Cardiac muscle cell (in vitro differentiated cells and primary cell): ENCODE data around the gene SLC16A1. TPM values are rescaled to one million over a fixed set of nuclear protein-coding genes. Genes with fewer than 3 reads are reported as not detected.

Source experiments
- DNase-seq, 2 donors: peaks; one replicate each; pipeline versions ENCODE4 v3.0.0 to v3.0.0-alpha.2; 2010 to 2017; ENCODE audit warnings: low read depth in 1 of 2, low spot score in 1 of 2
- H3K27ac ChIP-seq: fragments of 200-600 bp; sonication (generic); 2 replicates; pipeline ENCODE4 v1.5.1; 2016
- H3K27me3 ChIP-seq: fragments of 200-600 bp; sonication (generic); 2 replicates; pipeline ENCODE4 v1.6.0; 2016; ENCODE audit warnings: control low read depth
- H3K36me3 ChIP-seq: fragments of 200-600 bp; sonication (generic); 2 replicates; pipeline ENCODE4 v1.5.1; 2016; ENCODE audit warnings: control low read depth
- H3K4me1 ChIP-seq: fragments of 200-600 bp; sonication (generic); 2 replicates; pipeline ENCODE4 v1.8.1; 2017; ENCODE audit warnings: low read depth, mild to moderate bottlenecking, mixed run types
- H3K4me3 ChIP-seq: fragments of 200-600 bp; sonication (generic); 2 replicates; pipeline ENCODE4 v1.5.1; 2016; ENCODE audit warnings: mild to moderate bottlenecking
- H3K9me3 ChIP-seq: fragments of 200-600 bp; sonication (generic); 2 replicates; pipeline ENCODE4 v1.5.1; 2017; ENCODE audit warnings: low read depth, mild to moderate bottlenecking, control low read depth
- polyA plus RNA-seq: library from polyadenylated mRNA; unstranded; fragments of >200 nt; fragmentation: Nextera tagmentation; extraction: Ambion mirVana; gene quantifications from 2 replicates; pipeline ENCODE4 v1.2.1, GENCODE V29; 2016
- total RNA-seq: library from RNA; depleted of rRNA; stranded (reverse); fragments of >200 nt; gene quantifications from 2 replicates; pipeline ENCODE4 v1.2.3, GENCODE V29; 2016
- TF ChIP-seq, protein P1 (sequence below): IDR thresholded peaks from 2 replicates; pipeline ENCODE4 v1.5.1; 2012; ENCODE audit warnings: low read depth, mild to moderate bottlenecking, low read length

SLC16A1 gene
- total and polyA plus RNA-seq, 2 experiments from 2014 or later, result 130 to 146 TPM

DNA sequence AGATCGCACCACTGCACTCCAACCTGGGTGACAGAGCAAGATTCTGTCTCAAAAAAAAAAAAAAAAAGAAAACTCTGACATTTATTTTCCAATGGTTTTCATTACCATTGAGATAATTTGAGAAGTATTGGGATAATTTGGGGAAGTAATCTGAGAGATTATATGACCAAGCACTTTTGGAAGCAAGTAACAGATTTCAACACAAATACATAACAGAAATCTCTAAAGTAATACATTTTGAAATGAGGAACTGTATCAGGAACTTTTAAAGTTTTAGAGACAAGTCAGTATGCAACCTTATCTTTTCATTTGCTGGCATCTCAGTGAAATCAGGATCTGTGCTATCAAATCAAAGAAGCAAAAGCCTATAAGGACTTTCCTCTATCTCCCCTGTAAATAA, 25.4 kb upstream of the SLC16A1 start:
- Histone ChIP-seq H3K4me3 (no peak overlapping the region), H3K36me3 (no peaks in the 10 kb centered on the region), H3K9me3 (no peaks in the 10 kb centered on the region), H3K27me3 (no peaks in the 10 kb centered on the region), H3K27ac (no peak overlapping the region), H3K4me1 (peaks cover 23% of the 10 kb centered on the region)
- no peak for DNase-seq
- TF ChIP-seq, protein P1, sequence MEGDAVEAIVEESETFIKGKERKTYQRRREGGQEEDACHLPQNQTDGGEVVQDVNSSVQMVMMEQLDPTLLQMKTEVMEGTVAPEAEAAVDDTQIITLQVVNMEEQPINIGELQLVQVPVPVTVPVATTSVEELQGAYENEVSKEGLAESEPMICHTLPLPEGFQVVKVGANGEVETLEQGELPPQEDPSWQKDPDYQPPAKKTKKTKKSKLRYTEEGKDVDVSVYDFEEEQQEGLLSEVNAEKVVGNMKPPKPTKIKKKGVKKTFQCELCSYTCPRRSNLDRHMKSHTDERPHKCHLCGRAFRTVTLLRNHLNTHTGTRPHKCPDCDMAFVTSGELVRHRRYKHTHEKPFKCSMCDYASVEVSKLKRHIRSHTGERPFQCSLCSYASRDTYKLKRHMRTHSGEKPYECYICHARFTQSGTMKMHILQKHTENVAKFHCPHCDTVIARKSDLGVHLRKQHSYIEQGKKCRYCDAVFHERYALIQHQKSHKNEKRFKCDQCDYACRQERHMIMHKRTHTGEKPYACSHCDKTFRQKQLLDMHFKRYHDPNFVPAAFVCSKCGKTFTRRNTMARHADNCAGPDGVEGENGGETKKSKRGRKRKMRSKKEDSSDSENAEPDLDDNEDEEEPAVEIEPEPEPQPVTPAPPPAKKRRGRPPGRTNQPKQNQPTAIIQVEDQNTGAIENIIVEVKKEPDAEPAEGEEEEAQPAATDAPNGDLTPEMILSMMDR, result no peak

DNA sequence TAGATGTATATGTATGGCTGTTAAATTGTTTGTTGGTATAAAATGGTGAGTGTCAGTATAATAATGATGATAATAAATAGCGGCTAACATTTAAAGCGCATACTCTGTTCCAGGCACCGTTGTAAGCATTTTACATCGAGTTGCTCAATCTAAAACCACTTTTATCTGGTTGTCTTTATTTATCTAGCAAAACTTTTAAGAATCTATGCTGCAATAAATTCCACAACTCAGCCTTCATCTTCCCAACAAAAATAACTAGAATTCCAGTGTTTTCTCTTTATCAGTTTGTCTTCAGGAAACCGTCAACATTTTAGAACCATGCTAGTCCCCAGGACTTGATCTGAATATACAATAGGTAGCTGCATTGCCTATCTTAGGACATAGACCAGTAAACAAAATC, 19.3 kb upstream of the SLC16A1 start:
- H3K9me3 ChIP-seq, result no peaks in the 10 kb centered on the region
- DNase-seq, result peak in 1 of 2 donors; percentile 57
- H3K4me1 ChIP-seq, result peaks cover 5% of the 10 kb centered on the region
- TF ChIP-seq, protein P1, result no peak
- H3K27me3 ChIP-seq, result no peaks in the 10 kb centered on the region
- no peak overlapping the region for H3K27ac ChIP-seq
- peaks cover 3% of the 10 kb centered on the region for H3K36me3 ChIP-seq
- H3K4me3 ChIP-seq, result no peak overlapping the region

DNA sequence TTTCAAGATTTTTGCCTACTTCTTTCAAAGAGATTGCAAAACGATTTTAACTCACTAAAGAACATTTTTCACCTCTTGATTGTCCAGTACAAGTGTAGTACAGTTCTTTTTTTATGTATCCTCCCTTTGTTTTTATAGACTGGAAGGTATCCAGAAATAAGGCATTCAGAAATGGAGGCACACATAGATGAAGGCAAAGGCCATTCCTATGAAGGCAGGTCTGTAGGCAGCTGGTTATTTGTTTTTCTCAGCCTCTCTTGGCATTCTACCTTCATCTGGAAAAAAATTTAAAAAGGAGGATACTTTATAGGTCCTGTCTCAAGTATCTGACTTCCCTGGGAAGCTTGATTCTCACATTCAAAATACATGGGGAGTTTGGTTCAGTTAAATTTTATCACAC, 18.6 kb upstream of the SLC16A1 start:
- no peak for DNase-seq
- TF ChIP-seq, protein P1, result no peak
- no peaks in the 10 kb centered on the region for H3K27me3 ChIP-seq
- H3K27ac ChIP-seq, result no peak overlapping the region
- H3K36me3 ChIP-seq, result peaks cover 3% of the 10 kb centered on the region
- H3K4me1 ChIP-seq, result peaks cover 5% of the 10 kb centered on the region
- no peaks in the 10 kb centered on the region for H3K9me3 ChIP-seq
- no peak overlapping the region for H3K4me3 ChIP-seq

DNA sequence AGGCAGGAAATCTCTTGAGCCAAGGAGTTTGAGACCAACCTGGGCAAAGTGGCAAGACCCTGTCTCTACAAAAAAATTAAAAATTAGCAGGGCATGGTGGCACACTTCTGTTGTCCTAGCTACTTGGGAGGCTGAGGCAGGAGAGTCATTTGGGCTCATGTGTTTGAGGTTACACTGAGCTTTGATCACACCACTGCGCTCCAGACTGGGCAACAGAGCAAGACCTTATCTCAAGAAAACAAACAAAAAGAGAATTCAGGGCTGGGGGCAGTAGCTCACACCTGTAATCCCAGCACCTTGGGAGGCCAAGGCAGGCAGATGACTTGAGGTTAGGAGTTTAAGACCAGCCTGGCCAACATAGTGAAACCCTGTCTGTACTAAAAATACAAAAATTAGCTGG, 17.8 kb upstream of the SLC16A1 start:
- Histone ChIP-seq H3K4me1 (peaks cover 5% of the 10 kb centered on the region), H3K27me3 (no peaks in the 10 kb centered on the region), H3K36me3 (peaks cover 3% of the 10 kb centered on the region), H3K9me3 (no peaks in the 10 kb centered on the region), H3K27ac (no peak overlapping the region), H3K4me3 (no peak overlapping the region)
- TF ChIP-seq, protein P1, result no peak
- DNase-seq, result no peak

DNA sequence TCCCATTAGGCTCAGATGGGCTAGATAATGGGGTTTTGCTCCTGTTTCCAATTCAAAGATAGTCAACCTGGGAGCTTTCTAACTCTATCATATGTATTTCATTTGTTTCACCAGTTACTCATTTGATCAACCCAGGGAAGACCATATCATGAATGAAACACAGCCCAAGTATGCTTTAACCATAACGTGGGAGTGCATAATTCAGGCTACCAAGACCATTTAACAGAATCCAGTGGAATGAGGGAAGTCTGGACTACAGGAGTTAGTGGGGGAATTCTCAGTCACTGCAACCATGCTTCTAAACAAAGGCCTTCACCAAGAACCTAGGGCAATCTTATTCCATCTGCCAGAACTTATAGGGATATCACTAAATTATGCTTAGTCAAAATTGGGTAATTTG, 15.0 kb upstream of the SLC16A1 start:
- TF ChIP-seq, protein P1, result no peak
- H3K4me3 ChIP-seq, result no peak overlapping the region
- H3K36me3 ChIP-seq, result peaks cover 10% of the 10 kb centered on the region
- H3K27ac ChIP-seq, result no peak overlapping the region
- no peaks in the 10 kb centered on the region for H3K9me3 ChIP-seq
- DNase-seq, result no peak
- no peaks in the 10 kb centered on the region for H3K4me1 ChIP-seq
- H3K27me3 ChIP-seq, result no peaks in the 10 kb centered on the region

DNA sequence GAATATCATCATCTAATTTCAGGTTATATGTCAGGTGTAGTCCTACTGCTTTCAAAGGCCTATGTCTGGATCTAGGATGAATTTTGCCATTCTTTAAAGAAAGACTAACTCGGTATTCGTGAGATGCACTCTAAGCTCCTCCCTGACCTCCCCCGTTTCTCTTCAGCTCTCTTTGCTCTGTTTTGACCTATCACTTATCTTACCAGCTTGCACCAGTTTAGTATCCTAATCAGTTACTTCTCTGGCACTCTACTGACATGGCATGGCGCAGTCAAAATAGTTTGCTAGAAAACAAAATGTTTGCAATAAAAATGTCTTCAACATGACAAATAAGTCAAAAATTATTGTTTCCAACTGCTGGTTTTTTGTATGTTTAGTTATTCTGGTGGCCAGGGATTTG, 8.4 kb upstream of the SLC16A1 start:
- H3K36me3 ChIP-seq, result peaks cover 12% of the 10 kb centered on the region
- TF ChIP-seq, protein P1, result no peak
- H3K27ac ChIP-seq, result no peak overlapping the region

More for the DNA sequence above, 8.4 kb upstream of the SLC16A1 start:
- no peaks in the 10 kb centered on the region for H3K27me3 ChIP-seq
- H3K9me3 ChIP-seq, result no peaks in the 10 kb centered on the region
- DNase-seq, result no peak
- H3K4me1 ChIP-seq, result peaks cover 3% of the 10 kb centered on the region
- H3K4me3 ChIP-seq, result no peak overlapping the region
